Fibroblast of pulmonary artery (primary cell): ENCODE data around the gene MUC5AC.

ENCODE experiments used
- DNase-seq: peaks from one replicate; pipeline ENCODE4 v3.0.0-alpha.2; 2010; ENCODE audit warnings: low read depth
- H3K4me3 ChIP-seq: replicated peaks from 2 replicates; pipeline ENCODE4 v1.5.1; 2011; ENCODE audit warnings: low read depth, mild to moderate bottlenecking, control low read depth, low read length, moderate library complexity
- TF ChIP-seq, protein P1 (sequence below): IDR thresholded peaks from 2 replicates; pipeline ENCODE4 v1.5.1; 2011; ENCODE audit warnings: mild to moderate bottlenecking, control low read depth, low read length, inconsistent platforms; ENCODE audit errors: missing control alignments

The MUC5AC gene

DNA sequence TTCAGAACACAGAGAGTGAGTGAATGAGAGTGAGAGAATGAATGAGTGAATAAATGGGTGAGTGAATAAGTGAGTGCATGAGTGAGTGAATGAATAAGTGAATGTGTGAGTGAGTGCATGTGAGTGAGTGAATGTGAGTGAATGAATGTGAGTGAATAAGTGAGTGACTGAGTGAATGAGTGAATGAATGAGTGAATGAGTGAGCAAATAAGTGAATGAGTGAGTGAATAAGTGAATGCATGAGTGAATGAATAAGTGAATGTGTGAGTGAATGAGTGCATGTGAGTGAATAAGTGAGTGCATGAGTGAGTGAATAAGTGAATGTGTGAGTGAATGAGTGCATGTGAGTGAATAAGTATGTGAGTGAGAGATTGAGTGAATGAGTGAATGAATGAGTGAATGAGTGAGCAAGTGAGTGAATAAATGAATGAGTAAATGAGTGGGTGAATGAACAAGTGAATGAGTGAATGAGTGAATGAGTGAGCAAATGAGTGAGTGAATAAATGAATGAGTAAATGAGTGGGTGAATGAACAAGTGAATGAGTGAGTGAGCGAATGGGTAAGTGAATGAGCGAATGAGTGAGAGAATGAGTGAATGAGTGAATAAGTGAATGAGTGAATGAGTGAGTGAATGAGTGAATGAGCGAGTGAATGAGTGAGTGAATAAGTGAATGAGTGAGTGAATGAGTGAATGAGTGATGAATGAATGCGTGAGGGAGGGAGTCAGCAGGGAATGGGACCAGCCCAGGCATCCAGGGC is 43.8 kb downstream of the MUC5AC start:
- peak; percentile 17 for DNase-seq
- no peak overlapping the region for H3K4me3 ChIP-seq
- TF ChIP-seq, protein P1, sequence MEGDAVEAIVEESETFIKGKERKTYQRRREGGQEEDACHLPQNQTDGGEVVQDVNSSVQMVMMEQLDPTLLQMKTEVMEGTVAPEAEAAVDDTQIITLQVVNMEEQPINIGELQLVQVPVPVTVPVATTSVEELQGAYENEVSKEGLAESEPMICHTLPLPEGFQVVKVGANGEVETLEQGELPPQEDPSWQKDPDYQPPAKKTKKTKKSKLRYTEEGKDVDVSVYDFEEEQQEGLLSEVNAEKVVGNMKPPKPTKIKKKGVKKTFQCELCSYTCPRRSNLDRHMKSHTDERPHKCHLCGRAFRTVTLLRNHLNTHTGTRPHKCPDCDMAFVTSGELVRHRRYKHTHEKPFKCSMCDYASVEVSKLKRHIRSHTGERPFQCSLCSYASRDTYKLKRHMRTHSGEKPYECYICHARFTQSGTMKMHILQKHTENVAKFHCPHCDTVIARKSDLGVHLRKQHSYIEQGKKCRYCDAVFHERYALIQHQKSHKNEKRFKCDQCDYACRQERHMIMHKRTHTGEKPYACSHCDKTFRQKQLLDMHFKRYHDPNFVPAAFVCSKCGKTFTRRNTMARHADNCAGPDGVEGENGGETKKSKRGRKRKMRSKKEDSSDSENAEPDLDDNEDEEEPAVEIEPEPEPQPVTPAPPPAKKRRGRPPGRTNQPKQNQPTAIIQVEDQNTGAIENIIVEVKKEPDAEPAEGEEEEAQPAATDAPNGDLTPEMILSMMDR = no peak

DNA sequence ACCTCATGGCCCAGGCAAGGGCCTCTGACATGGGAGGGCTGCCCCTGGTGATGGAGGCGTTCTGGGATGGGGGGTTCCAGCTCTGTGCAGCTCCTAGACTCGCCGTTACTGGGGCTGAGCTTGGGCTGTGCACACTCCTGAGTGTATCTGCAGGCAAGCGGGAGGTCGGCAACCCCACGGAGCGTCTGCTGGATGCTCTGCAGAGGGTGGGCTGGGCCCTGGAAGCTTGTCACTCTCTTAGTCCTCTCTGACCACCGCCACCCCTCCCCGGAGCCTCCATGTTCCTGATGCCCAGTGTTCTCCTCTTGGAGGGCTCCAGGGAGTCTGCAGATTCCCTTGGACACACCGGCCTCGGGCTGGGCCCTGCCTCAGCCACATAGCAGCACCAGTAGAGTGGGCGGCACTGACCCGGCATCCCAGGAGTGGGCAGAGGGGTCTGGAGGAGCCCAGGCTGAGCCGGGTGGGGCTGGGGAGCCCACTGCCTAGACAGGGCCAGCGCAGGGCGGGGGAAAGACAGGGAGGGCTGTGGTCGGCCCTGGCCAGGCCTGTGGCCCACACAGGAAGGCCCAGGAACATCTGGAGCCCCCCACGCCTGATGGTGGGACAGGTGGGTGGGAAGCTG is 44.5 kb downstream of the MUC5AC start:
- TF ChIP-seq, protein P1 = no peak
- DNase-seq = no peak
- no peak overlapping the region for H3K4me3 ChIP-seq

DNA sequence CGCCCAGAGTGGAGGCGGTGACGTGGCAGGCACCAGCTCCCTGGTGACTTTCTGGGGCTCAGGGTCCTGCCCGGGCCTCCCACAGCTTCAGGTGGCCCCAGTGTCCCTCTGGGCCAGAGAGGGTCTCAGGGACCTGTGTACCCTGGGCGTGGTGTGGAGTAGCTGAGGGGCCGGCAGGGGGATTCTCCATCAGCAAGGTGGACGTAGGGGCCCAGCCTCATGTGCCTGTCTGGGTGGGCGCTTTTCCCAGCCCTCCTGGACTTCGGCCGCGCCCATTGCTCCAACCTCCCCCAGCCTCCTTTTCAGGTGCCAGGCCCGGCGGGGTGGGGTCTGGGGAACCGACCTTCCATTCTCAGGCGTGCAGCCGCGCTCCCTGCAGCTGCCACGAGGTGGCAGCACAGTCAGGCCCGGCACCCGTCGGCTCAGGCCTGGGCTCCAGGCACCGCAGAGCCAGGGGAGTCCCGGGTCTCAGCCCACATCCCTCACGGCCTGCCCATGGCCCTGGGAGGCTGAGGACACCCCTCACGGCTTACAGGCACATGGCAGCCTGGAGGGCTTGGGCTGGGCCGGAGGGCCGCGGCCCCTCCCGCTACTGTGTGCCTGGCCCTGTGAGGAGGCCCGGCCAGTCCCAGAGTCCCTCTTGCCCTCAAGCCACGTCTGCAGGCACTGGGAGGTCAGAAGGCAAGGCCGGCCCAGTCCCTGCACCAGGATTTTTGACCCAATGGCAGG is 45.2 kb downstream of the MUC5AC start:
- H3K4me3 ChIP-seq = no peak overlapping the region
- TF ChIP-seq, protein P1 = peak; percentile 80
- peak; percentile 33 for DNase-seq

DNA sequence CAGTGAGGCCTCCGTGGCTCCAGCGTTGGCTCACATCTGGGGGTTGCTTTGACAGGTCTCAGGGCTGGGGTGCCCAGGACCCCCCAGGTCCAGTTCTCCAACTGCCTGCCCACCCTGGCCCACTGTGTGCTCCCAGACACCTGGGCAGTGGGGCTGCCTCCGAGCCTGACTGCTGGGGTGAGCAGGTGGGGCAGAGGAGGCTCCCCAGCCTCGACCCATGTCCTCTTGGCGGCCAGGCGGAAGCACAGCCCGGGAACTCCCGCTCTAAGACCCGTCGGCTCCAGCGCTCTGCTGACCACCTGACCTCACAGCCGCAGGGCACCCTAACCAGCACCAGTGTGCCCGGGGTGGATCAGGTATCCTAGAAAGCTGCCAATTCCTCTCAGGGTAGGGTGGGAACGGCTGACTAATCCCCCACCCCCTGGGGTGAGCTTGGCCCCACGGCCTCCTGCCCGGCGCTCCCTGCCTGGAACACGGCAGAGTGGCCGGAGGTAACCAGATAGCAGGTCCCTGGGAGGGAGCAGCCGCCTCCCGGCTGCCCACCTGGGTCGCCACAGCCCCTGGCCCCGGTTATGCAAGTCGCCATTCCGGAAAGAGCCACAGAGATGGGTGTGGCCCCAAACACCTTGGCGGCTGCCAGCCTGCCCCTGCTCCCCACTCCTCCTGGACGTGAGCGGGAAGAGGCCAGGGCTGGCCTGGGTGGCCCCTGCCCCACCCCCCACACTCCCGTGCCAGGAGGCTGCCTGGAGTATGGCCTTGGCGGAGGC is 45.9 kb downstream of the MUC5AC start:
- H3K4me3 ChIP-seq = no peak overlapping the region

DNA sequence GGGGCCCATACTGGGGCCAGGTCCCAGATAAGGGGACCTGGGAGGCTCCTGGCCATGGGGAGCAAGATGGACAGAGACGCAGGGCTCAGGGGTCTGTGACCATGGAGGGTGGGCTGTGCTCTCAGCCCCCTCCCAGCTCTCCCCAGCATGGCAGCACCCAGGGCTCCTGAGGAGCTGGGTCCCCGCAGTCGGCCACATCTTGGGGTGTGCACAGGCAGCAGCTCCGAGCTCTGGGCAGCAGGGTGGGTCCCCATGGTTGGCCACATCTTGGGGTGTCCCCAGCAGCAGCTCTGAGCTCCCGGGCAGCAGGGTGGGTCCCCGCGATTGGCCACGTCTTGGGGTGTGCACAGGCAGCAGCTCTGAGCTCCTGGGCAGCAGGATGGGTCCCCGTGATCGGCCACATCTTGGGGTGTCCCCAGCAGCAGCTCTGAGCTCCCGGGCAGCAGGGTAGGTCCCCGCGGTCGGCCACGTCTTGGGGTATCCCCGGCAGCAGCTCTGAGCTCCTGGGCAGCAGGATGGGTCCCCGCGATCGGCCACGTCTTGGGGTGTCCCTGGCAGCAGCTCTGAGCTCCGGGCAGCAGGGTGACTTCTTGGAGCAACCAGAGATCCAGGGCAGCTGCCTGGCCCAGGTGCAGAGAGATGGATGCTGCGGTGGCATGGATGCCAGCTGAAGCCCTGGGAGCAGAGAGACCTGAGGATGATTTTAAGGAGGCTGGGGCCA is 46.8 kb downstream of the MUC5AC start:
- DNase-seq = no peak
- TF ChIP-seq, protein P1 = no peak

More for the DNA sequence above, 45.9 kb downstream of the MUC5AC start:
- no peak for DNase-seq
- TF ChIP-seq, protein P1 = no peak

More for the DNA sequence above, 46.8 kb downstream of the MUC5AC start:
- H3K4me3 ChIP-seq = no peak overlapping the region
